Thyroid gland (tissue), 4 donors: ENCODE data around the gene GPBP1L1. TPM values are rescaled to one million over a fixed set of nuclear protein-coding genes. Genes with fewer than 3 reads are reported as not detected.
A peak's percentile ranks its signal among the peaks of the same experiment; 100 is the strongest.

Experiments used
- DNase-seq, 2 donors: peaks; one replicate each; pipeline ENCODE4 v3.0.0-alpha.2; 2019
- H3K27ac ChIP-seq, 3 donors: fragments of 200-600 bp; sonication (generic); 1 replicate in 2 of 3; 2 replicates in 1 of 3; pipeline ENCODE4 v1.5.1; 2016 to 2019; ENCODE audit warnings: mild to moderate bottlenecking in 1 of 3, moderate library complexity in 1 of 3
- H3K27me3 ChIP-seq: fragments of 200-600 bp; sonication (generic); one replicate; pipeline ENCODE4 v1.5.1; 2019
- H3K36me3 ChIP-seq, 2 donors: fragments of 200-600 bp; sonication (generic); one replicate each; pipeline ENCODE4 v1.5.1; 2016 to 2019
- H3K4me1 ChIP-seq, 2 donors: fragments of 200-600 bp; sonication (generic); one replicate each; pipeline ENCODE4 v1.5.1; 2017 to 2019
- H3K4me3 ChIP-seq, 3 donors: fragments of 200-600 bp; sonication (generic); replicated peaks in 1 of 3; 1 replicate in 2 of 3; 2 replicates in 1 of 3; pipeline ENCODE4 v1.5.1; 2016; ENCODE audit warnings: mild to moderate bottlenecking in 1 of 3
- H3K9me3 ChIP-seq: fragments of 200-600 bp; sonication (generic); one replicate; pipeline ENCODE4 v1.5.1; 2017
- CTCF ChIP-seq, 6 experiments: fragments of 200-600 bp in 3 of 6; fragments of 450-650 bp in 3 of 6; sonication (generic) in 3 of 6; IDR thresholded peaks; one replicate each; pipeline ENCODE4 v1.5.1; 2016 to 2019; ENCODE audit warnings: antibody characterized with exemption in 6 of 6, mild to moderate bottlenecking in 2 of 6, inconsistent platforms in 1 of 6, moderate library complexity in 1 of 6
- POLR2A ChIP-seq, 2 donors: fragments of 450-650 bp; IDR thresholded peaks; one replicate each; pipeline ENCODE4 v1.6.1; 2017; ENCODE audit warnings: antibody characterized with exemption in 2 of 2, mild to moderate bottlenecking in 2 of 2, moderate library complexity in 1 of 2
- WGBS, 2 donors: methylation state at CpG; one replicate each; pipeline ENCODE4 v1.1.5; 2017; 5-methylcytosine and 5-hydroxymethylcytosine counted together
- intact Hi-C: fragments of 100-400 bp; cut with DNase I; formaldehyde crosslinking; loops from one replicate; pipeline ENCODE4 v1.15.1; 2023
- small RNA-seq: library from RNA; depleted of rRNA; stranded (forward); fragments of <200 nt; gene quantifications from one replicate; pipeline ENCODE3, GENCODE V24; 2016
- total RNA-seq, 4 donors: library from RNA; depleted of rRNA; stranded (reverse); fragments of >200 nt; gene quantifications; one replicate each; pipeline ENCODE4 v1.2.3, GENCODE V29; 2016

Gene GPBP1L1
- total RNA-seq, 4 donors from 2014 or later: 146 to 220 (median 176) TPM

GRCh38 chr1:45583666-45584350, 102.5 kb downstream of the GPBP1L1 start, which contains the start of gene NASP:
Gene NASP (plus strand): TSS chr1:45584041. CDS start chr1:45584147, 106 bp downstream.
- intact Hi-C loops: no loop called here
- peak; percentile 89 for DNase-seq
- WGBS, 2 donors: 0% methylated on average over 39 to 40 of the region's 41 CpGs

GRCh38 chr1:45583264-45583665, 103.1 kb downstream of the GPBP1L1 start:
- Histone ChIP-seq H3K4me3 (peak overlapping the region; percentile 49 to 99 (median 98)), H3K36me3 (no peaks in the 10 kb centered on the region), H3K27me3 (no peaks in the 10 kb centered on the region), H3K9me3 (no peaks in the 10 kb centered on the region), H3K27ac (peak overlapping the region; percentile 74 to 94 (median 77)), H3K4me1 (peaks cover 15 to 17% of the 10 kb centered on the region in 2 donors)
- TF ChIP-seq POLR2A (IDR thresholded peaks at IDR 0.05): no peak
- no peak for TF ChIP-seq CTCF (IDR thresholded peaks at IDR 0.05)
- peak; percentile 96 to 97 for DNase-seq
- WGBS, 2 donors: 0 to 1% methylated on average over 19 of the region's 19 CpGs
- intact Hi-C loops: no loop called here

More at GRCh38 chr1:45583666-45584350, 102.5 kb downstream of the GPBP1L1 start, which contains the start of gene NASP:
- Histone ChIP-seq H3K27me3 (no peaks in the 10 kb centered on the region), H3K4me3 (peak within 1 kb of the TSS; percentile 49 to 99 (median 98)), H3K27ac (peak within 1 kb of the TSS; percentile 74 to 94 (median 77)), H3K4me1 (peaks cover 15 to 17% of the 10 kb centered on the region in 2 donors), H3K9me3 (no peaks in the 10 kb centered on the region), H3K36me3 (no peaks in the 10 kb centered on the region)
- TF ChIP-seq POLR2A (IDR thresholded peaks at IDR 0.05): peak; percentile 71 to 79
- peak in 1 of 6 experiments; percentile 11 for TF ChIP-seq CTCF (IDR thresholded peaks at IDR 0.05)

Small RNAs within 50 kb of the gene (small RNA-seq; reads per million reads assigned to genes)
- gene AL355480.1 (not detected), gene AL355480.2 (not detected), gene AL355480.3 (not detected), gene AL355480.4 (not detected)

Other genes with a start within 250 kb of the GPBP1L1 start
- 1 to 10 TPM; 4.8 to 5.7 (median 5.5) TPM for gene TESK2, start 195.4 kb downstream of the GPBP1L1 start, total RNA-seq
- gene CCDC163, start 186.5 kb downstream of the GPBP1L1 start, total RNA-seq: 1 to 10 TPM in 2 of 4 donors, under 1 TPM in 2; 0.40 to 1.7 (median 1.0) TPM
- gene MMACHC, start 186.2 kb downstream of the GPBP1L1 start, total RNA-seq: 1 to 10 TPM; 1.3 to 5.9 (median 5.0) TPM
- 1,000 to 10,000 TPM in 2 of 4 donors, 100 to 1,000 TPM in 2; 872 to 1,202 (median 1,015) TPM for gene PRDX1, start 164.6 kb downstream of the GPBP1L1 start, total RNA-seq
- gene AKR1A1, start 135.7 kb downstream of the GPBP1L1 start, total RNA-seq: 100 to 1,000 TPM in 3 of 4 donors, 10 to 100 TPM in 1; 67.5 to 143 (median 127) TPM
- gene NASP, start 102.5 kb downstream of the GPBP1L1 start, total RNA-seq: 10 to 100 TPM; 45.8 to 98.3 (median 75.1) TPM
- gene CCDC17, start 62.5 kb downstream of the GPBP1L1 start, total RNA-seq: 1 to 10 TPM; 3.5 to 5.3 (median 3.8) TPM
- 10 to 100 TPM; 15.7 to 30.9 (median 25.7) TPM for gene TMEM69, start 1.6 kb upstream of the GPBP1L1 start, total RNA-seq
- 10 to 100 TPM; 14.9 to 20.1 (median 17.8) TPM for gene IPP, start 64.1 kb upstream of the GPBP1L1 start, total RNA-seq
- gene MAST2, start 117.1 kb upstream of the GPBP1L1 start, total RNA-seq: 10 to 100 TPM; 18.8 to 22.2 (median 20.2) TPM